Activated B cell treated with CpG ODN at 0.5 μM for 24 hours (primary cell): ENCODE measurements around the gene GUK1. TPM values are rescaled to one million over a fixed set of nuclear protein-coding genes. Genes with fewer than 3 reads are reported as not detected.

Source experiments
- ATAC-seq: fragments of 200-7000 bp; cut with Tn5 transposase; one replicate; pipeline ENCODE4 v1.10.0; 2021; ENCODE audit warnings: low read depth, mild to moderate bottlenecking, moderate library complexity
- CTCF ChIA-PET: fragments of 350-600 bp; sonication (Branson Sonifier 250); formaldehyde crosslinking; loops from one replicate; lab custom pipeline; 2021; ENCODE audit warnings: antibody characterized with exemption; lab: Charles Lee
- POLR2A ChIA-PET: fragments of 350-600 bp; sonication (Branson Sonifier 250); formaldehyde crosslinking; loops from one replicate; lab custom pipeline; 2021; ENCODE audit warnings: antibody characterized with exemption; lab: Charles Lee
- DNase-seq: peaks from one replicate; pipeline ENCODE4 v3.0.0; 2022
- H3K27ac Mint-ChIP-seq: one replicate; pipeline ENCODE4 v1.8.0; 2020; ENCODE audit warnings: mixed read lengths
- H3K27me3 Mint-ChIP-seq: one replicate; pipeline ENCODE4 v1.8.0; 2021; ENCODE audit warnings: mixed read lengths
- H3K36me3 Mint-ChIP-seq: one replicate; pipeline ENCODE4 v1.8.0; 2021; ENCODE audit warnings: low read depth, mixed read lengths
- H3K4me1 Mint-ChIP-seq: one replicate; pipeline ENCODE4 v1.8.0; 2021; ENCODE audit warnings: mixed read lengths
- H3K4me3 Mint-ChIP-seq: one replicate; pipeline ENCODE4 v1.8.0; 2020; ENCODE audit warnings: mild to moderate bottlenecking, mixed read lengths
- H3K9me3 Mint-ChIP-seq: one replicate; pipeline ENCODE4 v1.8.0; 2020; ENCODE audit warnings: mixed read lengths
- intact Hi-C: fragments of 100-400 bp; cut with micrococcal nuclease; formaldehyde crosslinking; loops from one replicate; pipeline ENCODE4 v1.15.1; 2024
- total RNA-seq: library from RNA; stranded (reverse); gene quantifications from 2 replicates; pipeline ENCODE4 v1.2.3, GENCODE V29; 2022
- TF ChIP-seq, protein P1 (sequence below): fragments of 200-600 bp; IDR thresholded peaks from one replicate; pipeline ENCODE4 v1.8.0; 2022; ENCODE audit warnings: antibody characterized with exemption, mild to moderate bottlenecking

Gene GUK1
- total RNA-seq, 1 donor from 2014 or later, result 104 TPM

- peaks cover 15% of the 10 kb centered on the region for H3K36me3 Mint-ChIP-seq
- H3K27ac Mint-ChIP-seq, result no peak overlapping the region
- POLR2A ChIA-PET, result interaction anchor here (0.7 kb wide), 1 partner anchor 120 kb away, joined by 5 read pairs; no protein-coding TSS in a partner anchor
- CTCF ChIA-PET, result interaction anchor here (1.2 kb wide), 1 partner anchor 8 kb away, joined by 3 read pairs; no protein-coding TSS in a partner anchor
- H3K4me3 Mint-ChIP-seq, result no peak overlapping the region
- H3K27me3 Mint-ChIP-seq, result no peaks in the 10 kb centered on the region
- H3K4me1 Mint-ChIP-seq, result peaks cover 3% of the 10 kb centered on the region
- TF ChIP-seq, protein P1, sequence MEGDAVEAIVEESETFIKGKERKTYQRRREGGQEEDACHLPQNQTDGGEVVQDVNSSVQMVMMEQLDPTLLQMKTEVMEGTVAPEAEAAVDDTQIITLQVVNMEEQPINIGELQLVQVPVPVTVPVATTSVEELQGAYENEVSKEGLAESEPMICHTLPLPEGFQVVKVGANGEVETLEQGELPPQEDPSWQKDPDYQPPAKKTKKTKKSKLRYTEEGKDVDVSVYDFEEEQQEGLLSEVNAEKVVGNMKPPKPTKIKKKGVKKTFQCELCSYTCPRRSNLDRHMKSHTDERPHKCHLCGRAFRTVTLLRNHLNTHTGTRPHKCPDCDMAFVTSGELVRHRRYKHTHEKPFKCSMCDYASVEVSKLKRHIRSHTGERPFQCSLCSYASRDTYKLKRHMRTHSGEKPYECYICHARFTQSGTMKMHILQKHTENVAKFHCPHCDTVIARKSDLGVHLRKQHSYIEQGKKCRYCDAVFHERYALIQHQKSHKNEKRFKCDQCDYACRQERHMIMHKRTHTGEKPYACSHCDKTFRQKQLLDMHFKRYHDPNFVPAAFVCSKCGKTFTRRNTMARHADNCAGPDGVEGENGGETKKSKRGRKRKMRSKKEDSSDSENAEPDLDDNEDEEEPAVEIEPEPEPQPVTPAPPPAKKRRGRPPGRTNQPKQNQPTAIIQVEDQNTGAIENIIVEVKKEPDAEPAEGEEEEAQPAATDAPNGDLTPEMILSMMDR, result no peak
- DNase-seq, result no peak
- H3K9me3 Mint-ChIP-seq, result no peaks in the 10 kb centered on the region
- ATAC-seq, result no peak
- intact Hi-C loops, result no loop called here
Measured at GRCh38 chr1:228178737-228179684, 38.9 kb downstream of the GUK1 start.

GRCh38 chr1:228180271-228180958, 40.3 kb downstream of the GUK1 start:
- Mint-ChIP-seq H3K9me3 (no peaks in the 10 kb centered on the region), H3K27me3 (no peaks in the 10 kb centered on the region), H3K27ac (no peak overlapping the region), H3K4me3 (no peak overlapping the region), H3K4me1 (peaks cover 3% of the 10 kb centered on the region), H3K36me3 (peaks cover 12% of the 10 kb centered on the region)
- ChIA-PET POLR2A (interaction anchor here (0.7 to 0.8 kb wide), 2 partner anchors 10 to 1078 kb away, joined by 5 to 7 read pairs; no protein-coding TSS in a partner anchor), CTCF (interaction anchor here (1.1 to 1.2 kb wide), 2 partner anchors 10 to 176 kb away, joined by 3 read pairs; no protein-coding TSS in a partner anchor)
- ATAC-seq, result peak; percentile 40
- no peak for DNase-seq
- intact Hi-C loops, result loop anchor here (2.0 kb wide), 1 partner anchor 50 kb away; no protein-coding TSS in a partner anchor
- TF ChIP-seq, protein P1, result no peak

DNA sequence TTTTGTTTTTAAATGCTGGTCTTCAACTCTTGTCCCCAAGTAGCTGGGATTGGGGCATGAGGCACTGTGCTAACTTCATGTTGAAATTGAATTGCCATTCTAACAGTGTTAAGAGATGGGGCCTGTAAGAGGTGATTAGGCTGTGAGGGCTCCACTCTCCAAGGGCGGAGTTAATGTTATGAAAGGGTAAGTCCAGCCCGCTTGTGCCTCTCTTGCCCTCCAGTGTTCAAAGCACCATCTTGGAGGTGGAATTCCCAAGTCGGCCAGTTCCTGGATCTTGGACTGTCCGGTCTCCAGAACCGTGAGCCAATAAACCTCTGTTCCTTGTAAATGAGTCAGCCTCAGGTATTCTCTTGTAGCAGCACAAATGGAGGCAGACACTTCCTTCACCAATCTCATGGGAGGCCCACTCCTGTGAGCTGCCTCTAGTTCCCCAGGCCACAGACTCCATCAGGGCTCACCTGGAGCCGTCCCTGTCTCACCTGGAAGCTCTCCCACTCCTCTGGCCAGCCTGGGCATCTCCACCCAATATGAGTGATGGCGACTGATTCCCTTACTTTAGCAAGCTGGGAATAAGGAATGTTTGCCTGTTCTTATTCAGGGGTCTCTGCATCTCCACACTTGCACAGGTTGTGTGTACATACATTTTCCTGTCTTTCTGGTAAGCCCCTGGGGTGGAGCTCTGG, 41.0 kb downstream of the GUK1 start:
- CTCF ChIA-PET, result no interaction called here
- Mint-ChIP-seq H3K27ac (no peak overlapping the region), H3K9me3 (no peaks in the 10 kb centered on the region), H3K4me1 (peaks cover 3% of the 10 kb centered on the region), H3K36me3 (peaks cover 9% of the 10 kb centered on the region), H3K4me3 (no peak overlapping the region), H3K27me3 (no peaks in the 10 kb centered on the region)
- ATAC-seq (no peak), DNase-seq (no peak)
- intact Hi-C loops, result loop anchor here (2.0 kb wide), 1 partner anchor 50 kb away; no protein-coding TSS in a partner anchor
- POLR2A ChIA-PET, result no interaction called here
- TF ChIP-seq, protein P1, result no peak

DNA sequence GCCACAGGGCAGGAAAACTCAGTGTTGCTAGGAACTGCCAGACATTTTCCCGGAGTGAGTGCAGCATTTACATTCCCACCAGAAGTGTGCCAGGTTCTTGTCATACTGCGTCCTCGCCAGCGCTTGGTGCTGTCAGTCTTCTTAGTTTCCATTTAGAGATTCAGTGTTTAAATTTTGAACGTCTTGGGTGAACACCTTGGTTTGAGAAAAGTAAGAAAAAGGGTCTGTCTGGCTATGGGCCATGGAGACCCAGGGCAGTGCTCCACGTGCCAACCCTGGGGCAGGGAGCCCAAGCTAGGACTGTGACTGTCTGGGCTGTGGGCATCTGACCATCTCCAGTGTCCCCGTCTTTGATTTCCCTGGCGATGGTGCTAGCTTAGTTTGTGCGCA, 41.6 kb downstream of the GUK1 start:
- Mint-ChIP-seq H3K27ac (no peak overlapping the region), H3K27me3 (no peaks in the 10 kb centered on the region), H3K4me1 (peaks cover 3% of the 10 kb centered on the region), H3K4me3 (no peak overlapping the region), H3K9me3 (no peaks in the 10 kb centered on the region), H3K36me3 (peaks cover 6% of the 10 kb centered on the region)
- no peak for ATAC-seq
- intact Hi-C loops, result loop anchor here (2.0 kb wide), 1 partner anchor 51 kb away; no protein-coding TSS in a partner anchor
- ChIA-PET CTCF (no interaction called here), POLR2A (no interaction called here)
- TF ChIP-seq, protein P1, result no peak
- DNase-seq, result no peak
